Activated B cell treated with CpG ODN at 0.5 μM for 24 hours (primary cell): ENCODE data around the gene MYL7. TPM values are rescaled to one million over a fixed set of nuclear protein-coding genes. Genes with fewer than 3 reads are reported as not detected.
A peak's percentile ranks its signal among the peaks of the same experiment; 100 is the strongest.

Experiments
- ATAC-seq: fragments of 200-7000 bp; cut with Tn5 transposase; one replicate; pipeline ENCODE4 v1.10.0; 2021; ENCODE audit warnings: low read depth, mild to moderate bottlenecking, moderate library complexity
- CTCF ChIA-PET: fragments of 350-600 bp; sonication (Branson Sonifier 250); formaldehyde crosslinking; loops from one replicate; lab custom pipeline; 2021; ENCODE audit warnings: antibody characterized with exemption; lab: Charles Lee
- POLR2A ChIA-PET: fragments of 350-600 bp; sonication (Branson Sonifier 250); formaldehyde crosslinking; loops from one replicate; lab custom pipeline; 2021; ENCODE audit warnings: antibody characterized with exemption; lab: Charles Lee
- DNase-seq: peaks from one replicate; pipeline ENCODE4 v3.0.0; 2022
- H3K27ac Mint-ChIP-seq: one replicate; pipeline ENCODE4 v1.8.0; 2020; ENCODE audit warnings: mixed read lengths
- H3K27me3 Mint-ChIP-seq: one replicate; pipeline ENCODE4 v1.8.0; 2021; ENCODE audit warnings: mixed read lengths
- H3K36me3 Mint-ChIP-seq: one replicate; pipeline ENCODE4 v1.8.0; 2021; ENCODE audit warnings: low read depth, mixed read lengths
- H3K4me1 Mint-ChIP-seq: one replicate; pipeline ENCODE4 v1.8.0; 2021; ENCODE audit warnings: mixed read lengths
- H3K4me3 Mint-ChIP-seq: one replicate; pipeline ENCODE4 v1.8.0; 2020; ENCODE audit warnings: mild to moderate bottlenecking, mixed read lengths
- H3K9me3 Mint-ChIP-seq: one replicate; pipeline ENCODE4 v1.8.0; 2020; ENCODE audit warnings: mixed read lengths
- CTCF ChIP-seq: fragments of 200-600 bp; IDR thresholded peaks from one replicate; pipeline ENCODE4 v1.8.0; 2022; ENCODE audit warnings: antibody characterized with exemption, mild to moderate bottlenecking
- intact Hi-C: fragments of 100-400 bp; cut with micrococcal nuclease; formaldehyde crosslinking; loops from one replicate; pipeline ENCODE4 v1.15.1; 2024
- total RNA-seq: library from RNA; stranded (reverse); gene quantifications from 2 replicates; pipeline ENCODE4 v1.2.3, GENCODE V29; 2022

MYL7 gene
- total RNA-seq, 1 donor from 2014 or later: not detected

- H3K4me1 Mint-ChIP-seq: peaks cover 81% of the 10 kb centered on the region
- no peak for ATAC-seq
- no peak overlapping the region for H3K4me3 Mint-ChIP-seq
- POLR2A ChIA-PET: interaction anchor here (0.6 to 2.4 kb wide), 10 partner anchors 7 to 517 kb away, joined by 3 to 20 read pairs (median 6); partner anchors contain the start of genes DBNL and POLD2
- intact Hi-C loops: no loop called here
- no peaks in the 10 kb centered on the region for H3K9me3 Mint-ChIP-seq
- no peak for TF ChIP-seq CTCF
- H3K27ac Mint-ChIP-seq: peak overlapping the region; percentile 91
- H3K27me3 Mint-ChIP-seq: no peaks in the 10 kb centered on the region
- DNase-seq: no peak
- H3K36me3 Mint-ChIP-seq: no peaks in the 10 kb centered on the region
- CTCF ChIA-PET: interaction anchor here (0.9 to 1.1 kb wide), 2 partner anchors 26 to 102 kb away, joined by 3 to 4 read pairs; partner anchors contain the start of gene YKT6
Measured at GRCh38 chr7:44098092-44099068, 42.8 kb downstream of the MYL7 start.

- intact Hi-C loops: loop anchor here (1.0 to 2.0 kb wide), 4 partner anchors 8 to 50 kb away; partner anchors contain the start of genes POLD2 and POLM
Measured at GRCh38 chr7:44097064-44097932, 43.8 kb downstream of the MYL7 start.

GRCh38 chr7:44096326-44096881 is 44.7 kb downstream of the MYL7 start:
- Mint-ChIP-seq H3K4me3 (no peak overlapping the region), H3K36me3 (no peaks in the 10 kb centered on the region), H3K4me1 (peaks cover 74% of the 10 kb centered on the region), H3K27ac (peak overlapping the region; percentile 91), H3K9me3 (no peaks in the 10 kb centered on the region), H3K27me3 (no peaks in the 10 kb centered on the region)
- DNase-seq (no peak), ATAC-seq (no peak)
- ChIA-PET POLR2A (interaction anchor here (1.2 to 2.4 kb wide), 4 partner anchors 9 to 37 kb away, joined by 3 to 20 read pairs (median 5); partner anchors contain the start of gene POLD2), CTCF (no interaction called here)
- no peak for TF ChIP-seq CTCF
- intact Hi-C loops: loop anchor here (2.0 kb wide), 2 partner anchors 26 to 50 kb away; partner anchors contain the start of gene POLD2

More at GRCh38 chr7:44097064-44097932, 43.8 kb downstream of the MYL7 start:
- peak overlapping the region; percentile 15 for H3K4me3 Mint-ChIP-seq
- TF ChIP-seq CTCF: no peak
- ATAC-seq: peak; percentile 89
- ChIA-PET POLR2A (interaction anchor here (0.5 to 2.4 kb wide), 14 partner anchors 8 to 661 kb away, joined by 3 to 20 read pairs (median 5); partner anchors contain the start of genes DBNL, PGAM2 and POLD2), CTCF (interaction anchor here (0.9 to 1.1 kb wide), 3 partner anchors 22 to 103 kb away, joined by 3 to 4 read pairs (median 3); partner anchors contain the start of gene YKT6)
- peak; percentile 53 for DNase-seq
- H3K4me1 Mint-ChIP-seq: peaks cover 79% of the 10 kb centered on the region
- no peaks in the 10 kb centered on the region for H3K9me3 Mint-ChIP-seq
- no peaks in the 10 kb centered on the region for H3K27me3 Mint-ChIP-seq
- no peaks in the 10 kb centered on the region for H3K36me3 Mint-ChIP-seq
- peak overlapping the region; percentile 91 for H3K27ac Mint-ChIP-seq

- Mint-ChIP-seq H3K27me3 (no peaks in the 10 kb centered on the region), H3K9me3 (no peaks in the 10 kb centered on the region), H3K27ac (no peak overlapping the region), H3K36me3 (no peaks in the 10 kb centered on the region), H3K4me3 (no peak overlapping the region), H3K4me1 (peaks cover 67% of the 10 kb centered on the region)
- ATAC-seq: no peak
- DNase-seq: no peak
- TF ChIP-seq CTCF: no peak
- ChIA-PET POLR2A (no interaction called here), CTCF (no interaction called here)
- intact Hi-C loops: loop anchor here (2.0 kb wide), 2 partner anchors 27 to 51 kb away; partner anchors contain the start of gene POLD2
Measured at GRCh38 chr7:44095781-44096180, 45.4 kb downstream of the MYL7 start.
